ENCODE results near the gene SRSF2.
"Not testable (repeated sequence)": the region's sequence is repeated elsewhere in the genome, so short reads cannot be mapped to it uniquely, and the experiment has no call there.

The SRSF2 gene

GRCh38 chr17:76738468-76738850, 1.3 kb upstream of the SRSF2 start:
- DNase-seq (ENCODE audit: low read depth in 2 of 2) = no peak

- peak; percentile 84 to 85 for DNase-seq (ENCODE audit: low read depth in 2 of 2)
Measured at GRCh38 chr17:76737676-76738467, 741 bp upstream of the SRSF2 start, which contains the start of gene MFSD11. TSS of gene MFSD11 (plus strand) at chr17:76738119. CDS start at chr17:76738353, 234 bp downstream.

- DNase-seq (ENCODE audit: low read depth in 2 of 2) = peak in 1 of 2 experiments; percentile 46
Measured at GRCh38 chr17:76736349-76737081, 616 bp downstream of the SRSF2 start.

GRCh38 chr17:76735586-76736348, 1.4 kb downstream of the SRSF2 start:
- DNase-seq (ENCODE audit: low read depth in 2 of 2) = no peak

- no peak for DNase-seq (ENCODE audit: low read depth in 2 of 2)
Measured at GRCh38 chr17:76735006-76735405, 2.1 kb downstream of the SRSF2 start.

- no peak for DNase-seq (ENCODE audit: low read depth in 2 of 2)
Measured at GRCh38 chr17:76734080-76734840, 2.9 kb downstream of the SRSF2 start.

- DNase-seq (ENCODE audit: low read depth in 2 of 2) = no peak
Measured at GRCh38 chr17:76733618-76733957, 3.5 kb downstream of the SRSF2 start.

- no peak for DNase-seq (ENCODE audit: low read depth in 2 of 2)
Measured at GRCh38 chr17:76732734-76733617, 4.2 kb downstream of the SRSF2 start.

GRCh38 chr17:76731800-76732733, 5.1 kb downstream of the SRSF2 start:
- not testable (repeated sequence) for DNase-seq (ENCODE audit: low read depth in 2 of 2)

GRCh38 chr17:76727745-76728456, 9.2 kb downstream of the SRSF2 start:
- DNase-seq (ENCODE audit: low read depth in 2 of 2) = no peak

GRCh38 chr17:76726776-76727718, 10.1 kb downstream of the SRSF2 start, which contains the start of gene METTL23:
TSS of gene METTL23 (plus strand) at chr17:76726839. CDS start at chr17:76729711, 2,872 bp downstream.
- DNase-seq (ENCODE audit: low read depth in 2 of 2) = peak; percentile 64 to 72

- peak; percentile 90 to 93 for DNase-seq (ENCODE audit: low read depth in 2 of 2)
Measured at GRCh38 chr17:76726231-76726775, 10.8 kb downstream of the SRSF2 start, which contains the start of gene JMJD6. TSS of gene JMJD6 (minus strand) at chr17:76726606. CDS start at chr17:76726475, 131 bp downstream.

- peak; percentile 47 to 73 for DNase-seq (ENCODE audit: low read depth in 2 of 2)
Measured at GRCh38 chr17:76725580-76726230, 11.4 kb downstream of the SRSF2 start.

- DNase-seq (ENCODE audit: low read depth in 2 of 2) = no peak
Measured at GRCh38 chr17:76723812-76724211, 13.3 kb downstream of the SRSF2 start.

- DNase-seq (ENCODE audit: low read depth in 2 of 2) = not testable (repeated sequence)
Measured at GRCh38 chr17:76722977-76723376, 14.2 kb downstream of the SRSF2 start.

- DNase-seq (ENCODE audit: low read depth in 2 of 2) = no peak
Measured at GRCh38 chr17:76722279-76722678, 14.9 kb downstream of the SRSF2 start.

Data from stimulated activated CD4-positive, alpha-beta T cell treated with anti-CD3 and anti-CD28 coated beads, Interleukin-12 subunit alpha, Interleukin-12 subunit beta, amount 100 ng/mL, for 24 hours (primary cell).